ENCODE results near the gene CALN1.

The CALN1 gene

GRCh38 chr7:71870812-71871211 is 541.3 kb downstream of the CALN1 start:
- peaks cover 0 to 8% (median under 1%) of the 10 kb centered on the region in 4 experiments for H3K36me3 ChIP-seq (ENCODE audit: control insufficient read depth in 4 of 4, insufficient read depth in 4 of 4, low read length in 3 of 4)
- H3K4me3 ChIP-seq (ENCODE audit: control insufficient read depth in 1 of 7, extremely low read depth in 1 of 7, insufficient read depth in 4 of 7, low read depth in 2 of 7, low read length in 6 of 7): no peak overlapping the region
- peak in 2 of 3 donors; percentile 70 to 74 for DNase-seq
- no peaks in the 10 kb centered on the region for H3K27me3 ChIP-seq (replicated peaks in 2 of 5; ENCODE audit: control insufficient read depth in 4 of 5, insufficient read depth in 5 of 5, low read length in 4 of 5)
- peaks cover 0 to 3% (median 0%) of the 10 kb centered on the region in 5 experiments for H3K9me3 ChIP-seq (ENCODE audit: control extremely low read depth in 1 of 5, control insufficient read depth in 4 of 5, insufficient read depth in 2 of 5, low read depth in 1 of 5, low read length in 4 of 5)
- ChIA-PET POLR2A (interaction anchor here (0.7 to 1.0 kb wide), 3 partner anchors 12 to 422 kb away, joined by 3 to 4 read pairs (median 3); no protein-coding TSS in a partner anchor), CTCF (interaction anchor here (0.8 to 2.8 kb wide), 8 partner anchors 11 to 463 kb away, joined by 3 to 17 read pairs (median 4); no protein-coding TSS in a partner anchor)
- no CpG with 5 or more reads among the region's 2 CpGs for WGBS (ENCODE audit: insufficient coverage)
- H3K27ac ChIP-seq (ENCODE audit: insufficient read depth in 1 of 2, low read depth in 1 of 2, low read length in 2 of 2, poor library complexity in 1 of 2, severe bottlenecking in 2 of 2): peak overlapping the region in 1 of 2 experiments; percentile 57
- peaks cover 0 to 19% (median 12%) of the 10 kb centered on the region in 4 experiments for H3K4me1 ChIP-seq (ENCODE audit: control extremely low read depth in 1 of 4, control insufficient read depth in 4 of 4, insufficient read depth in 4 of 4, low read length in 3 of 4)

GRCh38 chr7:71868797-71869196 is 543.3 kb downstream of the CALN1 start:
- peak; percentile 67 to 93 (median 88) for DNase-seq
- ChIA-PET POLR2A (interaction anchor here (0.6 kb wide), 1 partner anchor 43 kb away, joined by 3 read pairs; no protein-coding TSS in a partner anchor), CTCF (interaction anchor here (0.6 to 1.1 kb wide), 4 partner anchors 11 to 479 kb away, joined by 3 to 4 read pairs (median 3); no protein-coding TSS in a partner anchor)
- Histone ChIP-seq H3K27me3 (replicated peaks in 2 of 5; ENCODE audit: control insufficient read depth in 4 of 5, insufficient read depth in 5 of 5, low read length in 4 of 5) (no peaks in the 10 kb centered on the region), H3K36me3 (ENCODE audit: control insufficient read depth in 4 of 4, insufficient read depth in 4 of 4, low read length in 3 of 4) (peaks cover 0 to 2% (median 0%) of the 10 kb centered on the region in 4 experiments), H3K27ac (ENCODE audit: insufficient read depth in 1 of 2, low read depth in 1 of 2, low read length in 2 of 2, poor library complexity in 1 of 2, severe bottlenecking in 2 of 2) (peak overlapping the region in 1 of 2 experiments; percentile 17), H3K9me3 (ENCODE audit: control extremely low read depth in 1 of 5, control insufficient read depth in 4 of 5, insufficient read depth in 2 of 5, low read depth in 1 of 5, low read length in 4 of 5) (no peaks in the 10 kb centered on the region), H3K4me1 (ENCODE audit: control extremely low read depth in 1 of 4, control insufficient read depth in 4 of 4, insufficient read depth in 4 of 4, low read length in 3 of 4) (peaks cover 0 to 25% (median 12%) of the 10 kb centered on the region in 4 experiments), H3K4me3 (ENCODE audit: control insufficient read depth in 1 of 7, extremely low read depth in 1 of 7, insufficient read depth in 4 of 7, low read depth in 2 of 7, low read length in 6 of 7) (peak overlapping the region in 2 of 7 experiments; percentile 9 to 13)
- WGBS (ENCODE audit: insufficient coverage): no CpG with 5 or more reads among the region's 1 CpG

- H3K9me3 ChIP-seq (ENCODE audit: control extremely low read depth in 1 of 5, control insufficient read depth in 4 of 5, insufficient read depth in 2 of 5, low read depth in 1 of 5, low read length in 4 of 5): no peaks in the 10 kb centered on the region
- H3K4me1 ChIP-seq (ENCODE audit: control extremely low read depth in 1 of 4, control insufficient read depth in 4 of 4, insufficient read depth in 4 of 4, low read length in 3 of 4): peaks cover 0 to 25% (median 12%) of the 10 kb centered on the region in 4 experiments
- POLR2A ChIA-PET: interaction anchor here (0.7 kb wide), 1 partner anchor 12 kb away, joined by 3 read pairs; no protein-coding TSS in a partner anchor
- CTCF ChIA-PET: interaction anchor here (0.6 to 1.1 kb wide), 3 partner anchors 12 to 68 kb away, joined by 3 to 4 read pairs (median 3); no protein-coding TSS in a partner anchor
- 93% methylated on average over 5 of the region's 8 CpGs for WGBS (ENCODE audit: insufficient coverage)
- peaks cover 0 to 2% (median under 1%) of the 10 kb centered on the region in 4 experiments for H3K36me3 ChIP-seq (ENCODE audit: control insufficient read depth in 4 of 4, insufficient read depth in 4 of 4, low read length in 3 of 4)
- no peak overlapping the region for H3K27ac ChIP-seq (ENCODE audit: insufficient read depth in 1 of 2, low read depth in 1 of 2, low read length in 2 of 2, poor library complexity in 1 of 2, severe bottlenecking in 2 of 2)
- no peak overlapping the region for H3K4me3 ChIP-seq (ENCODE audit: control insufficient read depth in 1 of 7, extremely low read depth in 1 of 7, insufficient read depth in 4 of 7, low read depth in 2 of 7, low read length in 6 of 7)
- H3K27me3 ChIP-seq (replicated peaks in 2 of 5; ENCODE audit: control insufficient read depth in 4 of 5, insufficient read depth in 5 of 5, low read length in 4 of 5): no peaks in the 10 kb centered on the region
- DNase-seq: no peak
Measured at GRCh38 chr7:71867626-71868025, 544.5 kb downstream of the CALN1 start.

GRCh38 chr7:71865172-71865571 is 547.0 kb downstream of the CALN1 start:
- Histone ChIP-seq H3K27me3 (replicated peaks in 2 of 5; ENCODE audit: control insufficient read depth in 4 of 5, insufficient read depth in 5 of 5, low read length in 4 of 5) (no peaks in the 10 kb centered on the region), H3K4me1 (ENCODE audit: control extremely low read depth in 1 of 4, control insufficient read depth in 4 of 4, insufficient read depth in 4 of 4, low read length in 3 of 4) (peaks cover 0 to 15% (median 7%) of the 10 kb centered on the region in 4 experiments), H3K36me3 (ENCODE audit: control insufficient read depth in 4 of 4, insufficient read depth in 4 of 4, low read length in 3 of 4) (peaks cover 0 to 7% (median 2%) of the 10 kb centered on the region in 4 experiments), H3K4me3 (ENCODE audit: control insufficient read depth in 1 of 7, extremely low read depth in 1 of 7, insufficient read depth in 4 of 7, low read depth in 2 of 7, low read length in 6 of 7) (peak overlapping the region in 1 of 7 experiments; percentile 33), H3K27ac (ENCODE audit: insufficient read depth in 1 of 2, low read depth in 1 of 2, low read length in 2 of 2, poor library complexity in 1 of 2, severe bottlenecking in 2 of 2) (no peak overlapping the region), H3K9me3 (ENCODE audit: control extremely low read depth in 1 of 5, control insufficient read depth in 4 of 5, insufficient read depth in 2 of 5, low read depth in 1 of 5, low read length in 4 of 5) (no peaks in the 10 kb centered on the region)
- 23% methylated on average over 5 of the region's 6 CpGs for WGBS (ENCODE audit: insufficient coverage)
- ChIA-PET CTCF (no interaction called here), POLR2A (no interaction called here)
- DNase-seq: peak; percentile 43 to 92 (median 86)

GRCh38 chr7:71864130-71864529 is 548.0 kb downstream of the CALN1 start:
- WGBS (ENCODE audit: insufficient coverage): 100% methylated on average over 3 of the region's 4 CpGs
- Histone ChIP-seq H3K27me3 (replicated peaks in 2 of 5; ENCODE audit: control insufficient read depth in 4 of 5, insufficient read depth in 5 of 5, low read length in 4 of 5) (no peaks in the 10 kb centered on the region), H3K4me3 (ENCODE audit: control insufficient read depth in 1 of 7, extremely low read depth in 1 of 7, insufficient read depth in 4 of 7, low read depth in 2 of 7, low read length in 6 of 7) (no peak overlapping the region), H3K9me3 (ENCODE audit: control extremely low read depth in 1 of 5, control insufficient read depth in 4 of 5, insufficient read depth in 2 of 5, low read depth in 1 of 5, low read length in 4 of 5) (no peaks in the 10 kb centered on the region), H3K4me1 (ENCODE audit: control extremely low read depth in 1 of 4, control insufficient read depth in 4 of 4, insufficient read depth in 4 of 4, low read length in 3 of 4) (peaks cover 0 to 12% (median 7%) of the 10 kb centered on the region in 4 experiments), H3K27ac (ENCODE audit: insufficient read depth in 1 of 2, low read depth in 1 of 2, low read length in 2 of 2, poor library complexity in 1 of 2, severe bottlenecking in 2 of 2) (no peak overlapping the region), H3K36me3 (ENCODE audit: control insufficient read depth in 4 of 4, insufficient read depth in 4 of 4, low read length in 3 of 4) (peaks cover 0 to 7% (median 5%) of the 10 kb centered on the region in 4 experiments)
- CTCF ChIA-PET: interaction anchor here (0.9 to 2.2 kb wide), 3 partner anchors 8 to 199 kb away, joined by 3 to 6 read pairs (median 3); no protein-coding TSS in a partner anchor
- POLR2A ChIA-PET: interaction anchor here (0.8 kb wide), 1 partner anchor 469 kb away, joined by 4 read pairs; no protein-coding TSS in a partner anchor
- DNase-seq: no peak

GRCh38 chr7:71860572-71860971 is 551.6 kb downstream of the CALN1 start:
- CTCF ChIA-PET: interaction anchor here (0.7 kb wide), 1 partner anchor 60 kb away, joined by 3 read pairs; no protein-coding TSS in a partner anchor
- POLR2A ChIA-PET: no interaction called here
- H3K4me1 ChIP-seq (ENCODE audit: control extremely low read depth in 1 of 4, control insufficient read depth in 4 of 4, insufficient read depth in 4 of 4, low read length in 3 of 4): peaks cover 0 to 5% (median 0%) of the 10 kb centered on the region in 4 experiments
- H3K9me3 ChIP-seq (ENCODE audit: control extremely low read depth in 1 of 5, control insufficient read depth in 4 of 5, insufficient read depth in 2 of 5, low read depth in 1 of 5, low read length in 4 of 5): no peaks in the 10 kb centered on the region
- no peak overlapping the region for H3K4me3 ChIP-seq (ENCODE audit: control insufficient read depth in 1 of 7, extremely low read depth in 1 of 7, insufficient read depth in 4 of 7, low read depth in 2 of 7, low read length in 6 of 7)
- no peak for DNase-seq
- H3K27ac ChIP-seq (ENCODE audit: insufficient read depth in 1 of 2, low read depth in 1 of 2, low read length in 2 of 2, poor library complexity in 1 of 2, severe bottlenecking in 2 of 2): no peak overlapping the region
- peaks cover 0 to 15% (median 4%) of the 10 kb centered on the region in 4 experiments for H3K36me3 ChIP-seq (ENCODE audit: control insufficient read depth in 4 of 4, insufficient read depth in 4 of 4, low read length in 3 of 4)
- no peaks in the 10 kb centered on the region for H3K27me3 ChIP-seq (replicated peaks in 2 of 5; ENCODE audit: control insufficient read depth in 4 of 5, insufficient read depth in 5 of 5, low read length in 4 of 5)
- 100% methylated on average over 2 of the region's 4 CpGs for WGBS (ENCODE audit: insufficient coverage)

GRCh38 chr7:71857338-71857737 is 554.8 kb downstream of the CALN1 start:
- H3K4me3 ChIP-seq (ENCODE audit: control insufficient read depth in 1 of 7, extremely low read depth in 1 of 7, insufficient read depth in 4 of 7, low read depth in 2 of 7, low read length in 6 of 7): no peak overlapping the region
- no peak overlapping the region for H3K27ac ChIP-seq (ENCODE audit: insufficient read depth in 1 of 2, low read depth in 1 of 2, low read length in 2 of 2, poor library complexity in 1 of 2, severe bottlenecking in 2 of 2)
- H3K36me3 ChIP-seq (ENCODE audit: control insufficient read depth in 4 of 4, insufficient read depth in 4 of 4, low read length in 3 of 4): peaks cover 0 to 15% (median 3%) of the 10 kb centered on the region in 4 experiments
- CTCF ChIA-PET: interaction anchor here (5.4 kb wide), 1 partner anchor 13 kb away, joined by 20 read pairs; no protein-coding TSS in a partner anchor
- no peaks in the 10 kb centered on the region for H3K9me3 ChIP-seq (ENCODE audit: control extremely low read depth in 1 of 5, control insufficient read depth in 4 of 5, insufficient read depth in 2 of 5, low read depth in 1 of 5, low read length in 4 of 5)
- 92% methylated on average over 2 of the region's 6 CpGs for WGBS (ENCODE audit: insufficient coverage)
- no peak for DNase-seq
- no peaks in the 10 kb centered on the region for H3K4me1 ChIP-seq (ENCODE audit: control extremely low read depth in 1 of 4, control insufficient read depth in 4 of 4, insufficient read depth in 4 of 4, low read length in 3 of 4)
- POLR2A ChIA-PET: no interaction called here
- no peaks in the 10 kb centered on the region for H3K27me3 ChIP-seq (replicated peaks in 2 of 5; ENCODE audit: control insufficient read depth in 4 of 5, insufficient read depth in 5 of 5, low read length in 4 of 5)
